Kidney tubule cell (primary cell): ENCODE data around the gene STING1.
A peak's percentile ranks its signal among the peaks of the same experiment; 100 is the strongest.
"Not testable (repeated sequence)": the region's sequence is repeated elsewhere in the genome, so short reads cannot be mapped to it uniquely, and the experiment has no call there.

Experiments
- DNase-seq: peaks from one replicate; pipeline ENCODE4 v3.0.0-alpha.2; 2018; ENCODE audit warnings: low spot score

STING1 gene

DNA sequence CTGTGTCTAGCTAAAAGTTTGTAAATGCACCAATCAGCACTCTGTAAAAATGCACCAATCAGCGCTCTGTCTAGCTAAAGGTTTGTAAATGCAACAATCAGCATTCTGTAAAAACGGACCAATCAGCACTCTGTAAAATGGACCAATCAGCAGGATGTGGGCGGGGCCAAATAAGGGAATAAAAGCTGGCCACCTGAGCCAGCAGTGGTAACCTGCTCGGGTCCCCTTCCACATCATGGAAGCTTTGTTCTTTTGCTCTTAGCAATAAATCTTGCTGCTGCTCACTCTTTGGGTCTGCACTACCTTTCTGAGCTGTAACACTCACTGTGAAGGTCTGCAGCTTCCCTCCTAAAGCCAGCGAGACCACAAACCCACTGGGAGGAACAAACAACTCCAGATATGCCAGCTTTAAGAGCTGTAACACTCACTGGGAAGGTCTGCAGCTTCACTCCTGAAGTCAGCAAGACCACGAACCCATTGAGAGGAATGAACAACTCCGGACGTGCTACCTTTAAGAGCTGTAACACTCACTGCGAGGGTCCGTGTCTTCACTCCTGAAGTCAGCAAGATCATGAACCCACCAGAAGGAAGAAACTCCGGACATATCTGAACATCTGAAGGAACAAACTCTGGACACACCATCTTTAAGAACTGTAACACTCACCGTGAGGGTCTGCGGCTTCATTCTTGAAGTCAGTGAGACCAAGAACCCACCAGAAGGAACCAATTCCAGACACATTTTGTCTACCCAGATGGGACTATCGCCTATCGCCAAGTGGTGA lies 20.7 kb upstream of the STING1 start:
- not testable (repeated sequence) for DNase-seq

DNA sequence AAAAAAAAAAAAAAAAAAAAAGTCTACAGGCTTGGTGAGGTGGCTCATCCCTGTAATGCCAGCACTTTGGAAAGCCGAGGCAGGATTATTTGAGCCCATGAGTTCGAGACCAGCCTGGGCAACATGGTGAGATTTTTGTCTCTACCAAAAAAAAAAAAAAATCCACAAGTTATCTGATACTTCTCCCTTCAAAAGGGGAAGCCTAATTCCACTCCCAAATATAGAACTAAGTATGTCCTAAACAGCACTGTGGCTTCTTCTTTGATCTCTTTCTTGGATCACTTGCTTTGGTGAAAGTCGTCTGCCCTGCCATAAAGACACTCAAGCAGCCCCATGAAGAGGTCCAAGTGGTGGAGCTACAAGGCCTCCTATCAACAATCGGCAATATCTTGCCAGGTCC lies 18.8 kb upstream of the STING1 start:
- DNase-seq: no peak

DNA sequence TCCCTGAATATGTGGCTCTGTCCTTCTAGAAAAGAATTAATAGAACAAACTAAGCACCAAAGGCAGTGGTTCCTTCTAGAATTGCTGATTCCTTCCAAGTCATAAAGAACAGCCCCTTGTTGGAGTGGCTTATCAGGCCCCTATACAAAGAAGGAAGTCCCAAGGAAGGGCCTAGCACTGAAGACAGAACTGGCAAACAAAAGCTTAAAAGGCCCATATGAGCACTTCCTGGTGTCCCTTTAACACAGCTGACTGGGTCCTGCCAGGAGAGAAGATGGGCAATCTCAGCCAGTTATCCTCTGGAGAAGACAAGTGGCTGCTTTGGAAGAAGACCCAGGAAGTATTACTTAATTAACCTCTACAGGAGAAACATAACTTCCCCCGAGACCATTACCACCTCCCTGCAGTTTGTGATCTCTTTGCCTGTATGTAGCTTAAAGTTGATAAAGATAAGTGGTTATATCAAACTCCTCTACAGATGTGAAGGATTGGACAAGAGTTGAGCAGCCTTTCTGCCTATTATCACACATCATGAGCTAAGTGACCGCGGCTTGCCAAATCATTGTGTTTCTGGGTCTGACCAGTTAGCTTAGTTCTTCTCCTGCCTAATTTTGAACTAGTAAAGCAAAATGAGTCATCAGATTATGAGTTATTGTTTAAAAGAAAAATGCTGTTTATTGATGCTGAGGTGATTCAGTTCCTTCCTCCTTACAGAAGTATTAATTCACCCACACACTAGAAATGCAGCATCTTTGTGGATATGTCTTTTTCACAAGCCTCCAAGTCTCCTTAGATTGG lies 13.3 kb upstream of the STING1 start:
- DNase-seq: peak; percentile 16

DNA sequence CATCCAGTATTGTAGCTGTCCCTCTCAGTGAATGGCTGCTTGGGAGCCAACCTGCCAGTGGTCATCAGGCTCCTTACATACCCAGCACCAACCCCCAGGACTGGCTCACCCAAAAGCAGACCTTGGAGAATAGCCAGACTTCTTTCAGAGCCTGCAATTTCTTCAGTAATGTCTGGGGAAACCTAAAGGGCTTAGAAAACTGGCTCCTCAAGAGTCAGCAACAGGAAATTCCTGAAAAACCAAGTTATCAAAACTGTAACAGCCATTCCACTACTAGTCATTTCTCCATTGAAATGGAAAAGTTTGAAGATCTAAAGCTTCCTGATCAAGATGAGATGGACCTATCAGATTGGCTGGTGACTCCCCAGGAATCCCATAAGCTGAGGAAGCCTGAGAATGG lies 12.3 kb upstream of the STING1 start:
- DNase-seq: peak; percentile 7

DNA sequence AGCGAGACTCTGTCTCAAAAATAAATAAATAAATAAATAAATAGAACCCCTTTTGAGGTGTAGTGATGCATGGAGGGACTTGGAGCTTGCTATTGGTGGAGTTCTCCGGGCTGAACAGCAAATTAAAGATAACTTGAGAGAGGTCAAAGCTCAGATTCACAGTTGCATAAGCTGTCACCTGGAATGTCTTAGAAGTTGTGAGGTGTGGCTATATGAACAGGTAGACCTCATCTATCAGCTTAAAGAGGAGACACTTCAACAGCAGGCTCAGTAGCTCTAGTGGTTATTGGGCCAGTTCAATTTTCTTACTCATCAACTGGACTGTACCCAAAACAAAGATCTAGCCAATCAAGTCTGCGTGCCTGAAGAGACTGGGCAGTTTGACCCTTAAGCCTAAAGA lies 11.7 kb upstream of the STING1 start:
- no peak for DNase-seq

DNA sequence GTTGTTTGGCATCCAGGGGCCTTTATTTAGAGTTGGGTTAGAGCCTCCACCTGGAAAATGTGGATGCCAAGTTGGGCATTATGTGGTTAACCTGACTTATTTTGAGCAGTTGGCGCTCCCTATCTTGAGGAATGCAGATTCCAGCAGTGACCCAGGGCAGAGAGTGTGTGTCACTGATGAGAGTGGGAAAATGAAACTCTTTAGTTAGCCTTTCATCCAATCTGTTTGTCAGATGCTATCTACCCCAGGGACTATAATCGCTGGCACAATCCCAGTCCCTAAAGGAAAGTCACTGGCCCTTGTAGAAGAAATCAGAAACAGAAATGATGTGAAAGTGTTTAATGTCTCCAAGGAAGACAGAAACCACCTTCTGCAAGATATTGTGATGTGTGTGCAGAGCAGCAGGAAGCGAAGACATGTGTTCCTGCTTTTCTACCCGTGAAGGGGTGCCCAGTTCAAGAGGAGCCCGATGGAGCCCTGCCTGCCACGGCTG lies 10.2 kb upstream of the STING1 start:
- peak; percentile 54 for DNase-seq

DNA sequence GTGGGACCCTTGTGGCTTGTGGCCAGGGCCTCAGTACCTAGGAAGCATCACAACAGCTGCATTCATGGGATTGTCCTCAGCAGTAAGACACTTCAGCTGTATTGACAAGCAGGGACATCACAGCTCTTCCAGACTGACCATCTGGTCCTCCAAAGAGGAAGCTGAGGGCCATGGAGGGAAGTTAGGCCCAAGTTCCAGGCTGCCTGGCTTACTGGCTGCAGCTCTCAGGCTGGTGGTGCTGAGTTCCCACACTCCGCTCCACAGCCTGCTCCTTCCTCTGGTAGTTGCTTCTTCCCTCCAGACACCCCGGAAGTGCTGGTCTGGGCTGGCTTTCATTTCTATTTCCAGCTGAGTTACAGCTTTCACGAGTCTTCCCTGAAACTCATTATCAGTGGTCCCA lies 5.7 kb upstream of the STING1 start:
- no peak for DNase-seq

DNA sequence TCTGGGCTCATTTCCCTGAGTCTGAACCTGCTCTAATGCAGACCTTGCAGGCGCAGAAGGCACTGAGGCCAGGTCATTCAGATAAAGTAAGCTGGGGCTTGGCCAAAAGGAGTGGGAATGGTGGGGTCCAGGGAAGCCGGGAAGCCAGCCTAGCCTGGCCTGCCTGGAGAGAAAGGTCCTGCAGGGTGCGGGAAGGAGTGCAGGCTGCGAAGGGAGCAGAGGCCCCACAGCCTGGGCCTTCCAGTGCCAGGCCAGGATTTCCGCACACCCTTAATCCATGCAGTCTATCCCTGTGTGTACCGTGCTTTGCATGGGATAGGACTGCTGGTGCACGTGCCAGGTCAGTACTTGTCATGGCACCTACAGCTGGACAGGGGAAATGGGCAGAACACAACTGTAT lies 3.6 kb upstream of the STING1 start:
- DNase-seq: no peak

DNA sequence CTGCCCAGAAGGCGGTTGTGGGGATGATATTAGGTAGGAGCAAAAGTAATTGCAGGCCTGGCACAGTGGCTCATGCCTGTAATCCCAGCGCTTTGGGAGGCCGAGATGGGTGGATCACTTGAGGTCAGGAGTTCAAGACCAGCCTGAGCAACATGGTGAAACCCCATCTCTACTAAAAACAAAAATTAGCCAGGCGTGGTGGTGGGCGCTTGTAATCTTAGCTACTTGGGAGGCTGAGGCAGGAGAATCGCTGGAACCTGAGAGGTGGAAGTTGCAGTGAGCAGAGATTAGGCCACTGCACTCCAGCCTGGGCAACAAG lies 291 bp upstream of the STING1 start:
- not testable (repeated sequence) for DNase-seq

DNA sequence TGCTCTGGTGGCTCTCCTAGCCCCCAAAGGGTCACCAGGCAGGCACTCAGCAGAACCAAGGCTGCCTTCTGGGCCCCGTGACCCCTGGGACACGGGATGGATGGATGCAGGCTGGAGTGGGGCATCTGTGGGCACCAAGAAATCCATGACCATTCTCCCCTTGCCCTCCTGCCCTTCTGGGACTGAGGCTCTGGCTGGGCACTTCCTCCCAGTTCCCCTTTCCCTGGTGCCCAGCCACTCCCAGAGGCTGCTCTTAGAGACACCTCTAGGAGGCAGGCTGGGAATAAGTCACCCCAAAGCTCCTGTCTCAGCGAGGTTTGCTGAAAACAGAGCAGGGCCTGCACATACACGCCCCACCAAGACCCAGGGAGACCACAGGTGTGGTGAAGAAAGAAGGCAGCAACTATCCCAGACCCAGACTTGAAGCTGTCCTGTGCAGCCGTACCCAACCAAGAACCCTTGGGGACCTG lies 943 bp downstream of the STING1 start:
- DNase-seq: peak; percentile 21

DNA sequence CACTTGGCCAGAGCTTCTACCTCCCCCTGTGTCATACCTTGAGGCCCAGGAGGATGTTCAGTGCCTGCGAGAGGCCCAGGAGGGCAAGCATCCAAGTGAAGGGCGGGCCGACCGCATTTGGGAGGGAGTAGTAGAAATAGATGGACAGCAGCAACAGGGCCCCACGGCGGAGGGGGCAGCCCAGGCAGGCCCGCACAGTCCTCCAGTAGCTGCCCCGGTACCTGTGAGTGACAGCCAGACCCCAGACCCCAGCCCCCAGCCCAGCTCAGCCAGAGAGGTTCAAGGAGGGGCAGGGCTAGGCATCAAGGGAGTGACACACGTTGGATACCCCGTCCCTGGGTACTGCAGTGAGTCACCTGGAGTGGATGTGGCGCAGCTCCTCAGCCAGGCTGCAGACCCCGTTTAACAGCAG lies 1.4 kb downstream of the STING1 start:
- DNase-seq: no peak

DNA sequence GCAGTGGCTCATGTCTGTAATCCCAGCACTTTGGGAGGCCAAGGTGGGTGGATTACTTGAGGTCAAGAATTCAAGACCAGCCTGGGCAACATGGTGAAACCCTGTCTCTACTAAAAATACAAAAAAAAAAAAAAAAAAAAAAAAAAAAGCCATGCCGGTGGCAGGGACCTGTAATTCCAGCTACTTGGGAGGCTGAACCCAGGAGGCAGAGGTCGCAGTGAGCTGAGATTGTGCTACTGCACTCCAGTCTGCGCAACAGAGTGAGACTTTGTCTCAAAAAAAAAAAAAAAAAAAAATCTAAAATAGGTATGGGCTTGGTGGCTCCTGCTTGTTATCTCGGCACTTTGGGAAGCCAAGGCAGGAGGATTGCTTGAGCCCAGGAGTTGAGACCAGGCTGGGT lies 2.8 kb downstream of the STING1 start:
- DNase-seq: not testable (repeated sequence)

DNA sequence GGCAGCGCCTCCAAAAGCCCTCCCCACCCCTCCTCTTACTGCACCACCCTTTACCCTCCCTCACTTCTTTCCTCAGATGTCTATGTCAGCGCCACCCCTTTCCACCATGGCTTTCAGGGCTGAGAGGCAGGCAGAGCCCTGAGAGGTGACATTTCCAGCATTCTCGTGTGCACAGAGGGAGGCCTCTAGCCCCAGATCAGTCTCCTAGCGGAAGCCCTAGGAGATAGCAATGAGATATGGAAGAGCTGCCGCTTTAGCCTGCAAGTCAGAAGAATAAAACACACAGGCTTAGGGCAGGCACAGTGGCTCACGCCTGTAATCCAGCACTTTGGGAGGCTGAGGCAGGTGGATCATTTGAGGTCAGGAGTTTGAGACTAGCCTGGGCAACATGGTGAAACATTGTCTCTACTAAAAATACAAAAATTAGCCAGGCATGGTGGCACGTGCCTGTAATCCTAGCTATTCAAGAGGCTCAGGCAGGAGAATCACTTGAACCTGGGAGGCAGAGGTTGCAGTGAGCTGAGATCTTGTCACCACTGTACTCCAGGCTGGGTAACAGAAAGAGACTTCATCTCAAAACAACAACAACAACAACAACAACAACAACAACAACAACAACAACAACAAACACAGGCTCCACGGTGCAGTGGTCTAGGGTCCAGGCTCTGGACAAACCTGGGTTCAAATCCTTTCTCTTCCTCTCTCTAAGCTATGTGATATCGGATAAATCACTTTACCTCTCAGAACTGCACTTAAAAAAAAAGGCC lies 3.7 kb downstream of the STING1 start:
- not testable (repeated sequence) for DNase-seq

DNA sequence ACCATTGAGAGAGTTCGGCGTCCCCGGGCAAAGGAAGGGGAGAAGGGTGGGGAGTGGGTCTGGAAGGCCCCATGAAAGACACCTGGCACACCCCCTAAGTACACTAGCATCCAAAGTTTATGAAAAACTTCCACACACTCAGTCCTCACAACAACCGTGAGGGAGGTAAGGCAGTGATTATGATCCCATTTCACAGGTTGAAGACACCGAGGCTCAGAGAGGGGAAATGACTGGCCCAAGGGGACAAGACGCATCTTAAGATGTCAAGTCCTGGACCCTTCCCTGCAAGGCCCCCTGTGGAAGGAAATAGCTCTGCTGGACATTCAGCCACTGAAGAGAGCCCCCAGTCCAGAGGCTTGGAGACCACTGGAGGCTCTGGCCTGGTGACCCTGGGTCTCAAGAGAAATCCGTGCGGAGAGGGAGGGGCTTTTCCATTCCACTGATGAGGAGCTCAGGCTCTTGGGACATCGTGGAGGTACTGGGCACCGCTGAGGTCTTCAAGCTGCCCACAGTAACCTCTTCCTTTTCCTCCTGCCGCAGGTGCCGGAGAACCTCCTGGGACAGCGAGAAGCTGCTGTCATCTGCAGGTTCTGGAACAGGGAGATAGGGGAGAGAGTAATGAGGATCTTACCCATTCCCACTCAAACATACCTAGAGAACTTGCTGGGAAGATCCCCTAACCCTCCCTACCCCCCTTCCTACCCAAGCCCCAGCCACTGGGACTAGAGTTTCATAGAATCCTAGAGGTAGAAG lies 6.5 kb downstream of the STING1 start:
- no peak for DNase-seq

DNA sequence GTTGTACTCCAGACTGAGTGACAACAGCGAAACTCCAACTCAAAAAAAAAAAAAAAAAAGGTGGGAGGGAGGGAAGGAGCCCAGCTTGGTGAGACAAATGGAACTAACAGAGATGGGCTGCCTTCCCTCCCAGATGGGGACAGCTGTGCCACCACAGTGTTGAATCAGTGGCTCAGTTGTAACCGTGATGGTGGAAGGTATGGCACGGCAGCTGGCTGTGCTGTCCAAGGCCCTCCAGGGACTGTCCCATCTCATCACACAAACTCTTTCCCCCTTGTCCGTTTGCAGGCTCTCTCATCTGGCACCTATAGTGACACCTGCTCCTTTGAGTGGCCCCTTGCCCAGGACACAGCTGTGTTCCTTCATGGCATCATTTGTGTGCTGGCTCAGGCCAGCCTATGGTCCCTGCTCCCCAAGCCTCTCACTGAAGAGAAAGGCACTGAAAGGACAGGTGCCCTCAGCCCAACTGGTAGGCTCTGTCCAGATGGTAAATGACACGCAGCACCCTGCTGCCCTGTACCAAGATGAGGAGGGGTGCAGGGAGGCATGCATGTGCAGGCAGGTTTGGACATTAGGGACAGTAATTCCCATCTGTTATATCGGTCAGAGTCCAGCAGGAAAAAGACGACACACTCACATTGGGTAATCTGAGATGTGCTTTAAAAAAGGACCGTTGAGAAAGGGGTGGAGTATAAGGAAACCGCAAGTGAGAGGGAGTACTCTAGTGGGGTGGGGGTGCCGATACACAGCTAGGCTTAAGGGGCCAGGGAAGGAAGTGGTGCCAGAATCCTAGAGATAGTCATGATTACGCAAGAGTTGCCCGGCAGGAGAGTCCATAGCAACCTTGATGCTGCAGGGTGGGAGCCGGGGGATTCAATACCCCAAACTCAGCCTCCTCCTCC lies 7.4 kb downstream of the STING1 start:
- DNase-seq: no peak

DNA sequence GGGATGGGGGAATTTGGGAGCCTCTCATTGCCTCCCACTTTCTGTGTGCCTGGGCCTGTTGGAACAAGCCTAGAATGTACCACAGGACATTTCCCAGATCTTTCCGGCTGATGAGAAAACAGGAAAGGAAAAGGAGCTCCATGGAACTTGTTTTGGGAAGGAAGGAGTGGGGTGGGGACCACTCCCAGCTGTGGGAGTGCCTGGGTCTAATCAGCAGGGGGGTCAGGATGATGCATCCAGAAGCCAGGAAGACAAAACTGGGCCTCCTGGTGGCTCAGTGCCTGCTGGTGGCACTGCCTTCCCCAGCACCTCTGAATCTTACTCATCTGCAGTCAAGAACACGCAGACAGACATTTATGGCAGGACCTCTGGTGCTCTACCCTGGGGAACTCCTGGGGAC lies 9.0 kb downstream of the STING1 start:
- DNase-seq: no peak

DNA sequence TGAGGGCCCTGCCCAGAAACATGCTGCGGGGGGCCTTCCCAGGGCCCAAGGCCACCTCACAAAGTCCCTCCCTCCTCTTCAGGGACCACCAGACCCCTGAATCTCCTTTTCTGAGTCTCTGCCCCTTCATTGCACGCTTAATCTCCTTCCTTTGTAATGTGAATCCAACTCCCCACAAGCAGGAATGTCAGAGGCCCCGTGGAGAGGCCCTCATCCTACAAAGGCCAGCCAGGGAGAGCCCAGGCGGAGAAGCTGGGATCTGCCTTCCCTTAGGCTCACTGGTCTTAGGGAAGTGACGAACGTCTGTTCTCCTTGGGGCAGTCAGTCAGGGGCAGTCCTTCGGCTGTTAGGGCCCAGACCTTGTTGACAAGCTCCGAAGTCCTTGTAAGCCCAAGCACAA lies 9.5 kb downstream of the STING1 start:
- DNase-seq: no peak

DNA sequence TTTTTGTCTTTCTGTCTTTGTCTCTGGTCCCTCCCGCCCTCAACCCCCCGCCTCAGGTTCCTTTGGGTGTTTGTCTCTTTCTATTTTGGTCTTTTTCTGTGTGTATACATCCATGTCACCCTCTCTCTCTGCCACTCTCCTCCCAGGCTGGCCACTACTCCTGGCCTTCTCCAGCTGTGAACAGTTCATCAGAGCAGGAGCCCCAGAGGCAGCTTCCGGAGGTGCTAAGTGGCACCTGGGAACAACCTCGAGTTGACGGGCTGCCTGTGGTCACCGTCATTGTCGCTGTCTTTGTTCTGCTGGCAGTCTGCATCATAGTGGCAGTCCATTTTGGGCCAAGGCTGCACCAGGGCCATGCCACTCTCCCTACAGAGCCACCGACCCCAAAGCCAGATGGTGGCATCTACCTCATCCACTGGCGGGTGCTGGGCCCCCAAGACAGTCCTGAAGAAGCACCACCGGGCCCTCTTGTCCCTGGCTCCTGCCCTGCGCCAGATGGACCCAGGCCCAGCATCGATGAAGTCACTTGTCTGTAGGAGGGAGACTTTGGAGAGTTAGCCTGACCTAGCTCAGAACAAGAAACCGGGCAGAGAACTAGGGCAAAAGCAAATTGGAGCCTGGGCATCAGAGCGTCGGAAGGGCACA lies 10.1 kb downstream of the STING1 start:
- no peak for DNase-seq

DNA sequence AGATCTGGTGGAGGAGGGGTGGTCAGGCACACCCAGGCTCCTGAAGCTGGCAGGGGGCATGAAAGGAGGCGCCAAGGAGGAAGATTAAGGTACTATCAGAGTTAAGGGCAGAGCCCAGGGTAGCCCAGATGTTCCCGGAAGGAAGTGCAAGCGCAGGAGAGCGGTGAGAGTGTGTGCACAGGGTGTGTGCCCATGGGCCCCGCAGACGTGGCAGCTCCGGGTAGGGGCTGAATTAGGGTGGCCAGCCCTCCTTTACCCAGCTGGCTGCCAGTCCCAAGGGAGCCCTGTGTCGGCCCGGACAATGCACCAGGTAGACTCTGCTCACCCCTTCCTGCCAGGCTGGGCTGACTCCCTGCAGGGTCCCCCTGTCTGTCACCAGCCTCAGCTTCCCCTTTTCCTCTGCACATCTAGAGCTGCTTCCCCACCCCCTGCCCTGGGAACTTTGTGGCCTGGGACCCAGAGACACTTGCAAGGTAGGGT lies 11.7 kb downstream of the STING1 start, which contains the start of gene SMIM33:
TSS of gene SMIM33 (plus strand) at position 184 of the 480 bp plus-strand sequence. CDS start at position 302, 118 bp downstream.
- DNase-seq: no peak

DNA sequence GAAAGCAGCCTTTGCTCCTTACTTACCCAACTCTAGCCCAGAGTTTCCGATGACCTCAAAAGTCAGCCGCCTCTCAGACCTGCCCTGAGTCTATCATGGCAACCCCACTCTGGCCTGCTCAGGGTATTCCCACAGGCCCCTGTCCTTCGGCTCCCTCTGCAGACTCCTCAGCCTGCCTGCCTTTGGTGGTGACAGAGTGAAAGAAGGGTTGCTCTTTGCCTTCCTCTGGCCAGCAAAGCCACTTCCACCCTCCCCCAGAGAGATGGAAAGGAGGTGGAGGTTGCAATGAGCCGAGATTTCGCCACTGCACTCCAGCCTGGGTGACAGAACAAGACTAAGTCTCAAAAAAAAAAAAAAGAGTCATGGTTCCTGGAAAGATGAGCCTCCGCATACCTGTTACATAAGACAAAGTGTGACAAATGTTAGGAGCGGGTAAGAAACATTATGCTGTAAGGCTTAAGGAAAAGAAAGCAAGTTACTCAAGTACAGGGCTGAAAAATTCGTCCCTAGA lies 14.1 kb downstream of the STING1 start:
- DNase-seq: no peak
